H1 (cell line): ENCODE measurements around the gene IL21. TPM values are rescaled to one million over a fixed set of nuclear protein-coding genes. Genes with fewer than 3 reads are reported as not detected.

Experiments used
- ATF2 ChIP-seq: IDR thresholded peaks from 2 replicates; pipeline ENCODE4 v1.6.1; 2012; ENCODE audit warnings: low read length, inconsistent platforms
- ATF3 ChIP-seq: IDR thresholded peaks from 2 replicates; pipeline ENCODE4 v1.6.1; 2011; ENCODE audit warnings: low read depth, mild to moderate bottlenecking, low read length; ENCODE audit not compliant: insufficient read depth
- BACH1 ChIP-seq: IDR thresholded peaks from 2 replicates; pipeline ENCODE4 v1.6.1; 2012; ENCODE audit warnings: low read length, improper control_type of control experiment
- GABPA ChIP-seq: IDR thresholded peaks from 2 replicates; pipeline ENCODE4 v1.6.1; 2011; ENCODE audit warnings: mild to moderate bottlenecking, low read length, moderate library complexity, borderline replicate concordance; ENCODE audit not compliant: insufficient read depth
- JUN ChIP-seq: IDR thresholded peaks from 2 replicates; pipeline ENCODE4 v1.6.1; 2011; ENCODE audit warnings: low read depth, mild to moderate bottlenecking, improper control_type of control experiment, low read length
- POLR2A ChIP-seq, 2 experiments: IDR thresholded peaks; 1 replicate in 1 of 2; 2 replicates in 1 of 2; pipeline ENCODE4 v1.6.1; 2011; ENCODE audit warnings: low read depth in 2 of 2, low read length in 2 of 2, mild to moderate bottlenecking in 2 of 2; ENCODE audit errors: control extremely low read depth in 1 of 2
- TCF12 ChIP-seq: IDR thresholded peaks from 2 replicates; pipeline ENCODE4 v1.6.1; 2011; ENCODE audit warnings: low read depth, mild to moderate bottlenecking, low read length
- polyA plus RNA-seq, 7 experiments: library from polyadenylated mRNA; depleted of rRNA in 3 of 7; stranded (reverse) in 5 of 7; unstranded in 2 of 7; fragments of >200 nt in 5 of 7; fragments of 200-250 nt in 2 of 7; gene quantifications; 1 replicate in 5 of 7; 2 replicates in 1 of 7; 4 replicates in 1 of 7; pipeline versions ENCODE4 v1.2.1 to v1.2.3, GENCODE V29; 2011 to 2013; ENCODE audit warnings: missing spikeins in 2 of 7, mixed read lengths in 2 of 7
- total RNA-seq: library from RNA; stranded (reverse); fragmentation: NEBNext Ultra II Directional; extraction: Animal tissue kit (Norgen Biotek cat#: 25700); gene quantifications from 2 replicates; pipeline ENCODE4 v1.2.1, GENCODE V29; 2021
- TF ChIP-seq, protein P1 (sequence below): fragments of 300-600 bp; sonication (generic); IDR thresholded peaks from 2 replicates; pipeline ENCODE4 v1.7.1; 2012; ENCODE audit warnings: low read length, moderate library complexity, mild to moderate bottlenecking, inconsistent platforms; ENCODE audit not compliant: insufficient replicate concordance

Gene IL21
- total and polyA plus RNA-seq, 2 of the 8 experiments (the other 6 are each of a cell fraction or from before 2014, with no cell fraction given) = not detected

- TF ChIP-seq, protein P1, sequence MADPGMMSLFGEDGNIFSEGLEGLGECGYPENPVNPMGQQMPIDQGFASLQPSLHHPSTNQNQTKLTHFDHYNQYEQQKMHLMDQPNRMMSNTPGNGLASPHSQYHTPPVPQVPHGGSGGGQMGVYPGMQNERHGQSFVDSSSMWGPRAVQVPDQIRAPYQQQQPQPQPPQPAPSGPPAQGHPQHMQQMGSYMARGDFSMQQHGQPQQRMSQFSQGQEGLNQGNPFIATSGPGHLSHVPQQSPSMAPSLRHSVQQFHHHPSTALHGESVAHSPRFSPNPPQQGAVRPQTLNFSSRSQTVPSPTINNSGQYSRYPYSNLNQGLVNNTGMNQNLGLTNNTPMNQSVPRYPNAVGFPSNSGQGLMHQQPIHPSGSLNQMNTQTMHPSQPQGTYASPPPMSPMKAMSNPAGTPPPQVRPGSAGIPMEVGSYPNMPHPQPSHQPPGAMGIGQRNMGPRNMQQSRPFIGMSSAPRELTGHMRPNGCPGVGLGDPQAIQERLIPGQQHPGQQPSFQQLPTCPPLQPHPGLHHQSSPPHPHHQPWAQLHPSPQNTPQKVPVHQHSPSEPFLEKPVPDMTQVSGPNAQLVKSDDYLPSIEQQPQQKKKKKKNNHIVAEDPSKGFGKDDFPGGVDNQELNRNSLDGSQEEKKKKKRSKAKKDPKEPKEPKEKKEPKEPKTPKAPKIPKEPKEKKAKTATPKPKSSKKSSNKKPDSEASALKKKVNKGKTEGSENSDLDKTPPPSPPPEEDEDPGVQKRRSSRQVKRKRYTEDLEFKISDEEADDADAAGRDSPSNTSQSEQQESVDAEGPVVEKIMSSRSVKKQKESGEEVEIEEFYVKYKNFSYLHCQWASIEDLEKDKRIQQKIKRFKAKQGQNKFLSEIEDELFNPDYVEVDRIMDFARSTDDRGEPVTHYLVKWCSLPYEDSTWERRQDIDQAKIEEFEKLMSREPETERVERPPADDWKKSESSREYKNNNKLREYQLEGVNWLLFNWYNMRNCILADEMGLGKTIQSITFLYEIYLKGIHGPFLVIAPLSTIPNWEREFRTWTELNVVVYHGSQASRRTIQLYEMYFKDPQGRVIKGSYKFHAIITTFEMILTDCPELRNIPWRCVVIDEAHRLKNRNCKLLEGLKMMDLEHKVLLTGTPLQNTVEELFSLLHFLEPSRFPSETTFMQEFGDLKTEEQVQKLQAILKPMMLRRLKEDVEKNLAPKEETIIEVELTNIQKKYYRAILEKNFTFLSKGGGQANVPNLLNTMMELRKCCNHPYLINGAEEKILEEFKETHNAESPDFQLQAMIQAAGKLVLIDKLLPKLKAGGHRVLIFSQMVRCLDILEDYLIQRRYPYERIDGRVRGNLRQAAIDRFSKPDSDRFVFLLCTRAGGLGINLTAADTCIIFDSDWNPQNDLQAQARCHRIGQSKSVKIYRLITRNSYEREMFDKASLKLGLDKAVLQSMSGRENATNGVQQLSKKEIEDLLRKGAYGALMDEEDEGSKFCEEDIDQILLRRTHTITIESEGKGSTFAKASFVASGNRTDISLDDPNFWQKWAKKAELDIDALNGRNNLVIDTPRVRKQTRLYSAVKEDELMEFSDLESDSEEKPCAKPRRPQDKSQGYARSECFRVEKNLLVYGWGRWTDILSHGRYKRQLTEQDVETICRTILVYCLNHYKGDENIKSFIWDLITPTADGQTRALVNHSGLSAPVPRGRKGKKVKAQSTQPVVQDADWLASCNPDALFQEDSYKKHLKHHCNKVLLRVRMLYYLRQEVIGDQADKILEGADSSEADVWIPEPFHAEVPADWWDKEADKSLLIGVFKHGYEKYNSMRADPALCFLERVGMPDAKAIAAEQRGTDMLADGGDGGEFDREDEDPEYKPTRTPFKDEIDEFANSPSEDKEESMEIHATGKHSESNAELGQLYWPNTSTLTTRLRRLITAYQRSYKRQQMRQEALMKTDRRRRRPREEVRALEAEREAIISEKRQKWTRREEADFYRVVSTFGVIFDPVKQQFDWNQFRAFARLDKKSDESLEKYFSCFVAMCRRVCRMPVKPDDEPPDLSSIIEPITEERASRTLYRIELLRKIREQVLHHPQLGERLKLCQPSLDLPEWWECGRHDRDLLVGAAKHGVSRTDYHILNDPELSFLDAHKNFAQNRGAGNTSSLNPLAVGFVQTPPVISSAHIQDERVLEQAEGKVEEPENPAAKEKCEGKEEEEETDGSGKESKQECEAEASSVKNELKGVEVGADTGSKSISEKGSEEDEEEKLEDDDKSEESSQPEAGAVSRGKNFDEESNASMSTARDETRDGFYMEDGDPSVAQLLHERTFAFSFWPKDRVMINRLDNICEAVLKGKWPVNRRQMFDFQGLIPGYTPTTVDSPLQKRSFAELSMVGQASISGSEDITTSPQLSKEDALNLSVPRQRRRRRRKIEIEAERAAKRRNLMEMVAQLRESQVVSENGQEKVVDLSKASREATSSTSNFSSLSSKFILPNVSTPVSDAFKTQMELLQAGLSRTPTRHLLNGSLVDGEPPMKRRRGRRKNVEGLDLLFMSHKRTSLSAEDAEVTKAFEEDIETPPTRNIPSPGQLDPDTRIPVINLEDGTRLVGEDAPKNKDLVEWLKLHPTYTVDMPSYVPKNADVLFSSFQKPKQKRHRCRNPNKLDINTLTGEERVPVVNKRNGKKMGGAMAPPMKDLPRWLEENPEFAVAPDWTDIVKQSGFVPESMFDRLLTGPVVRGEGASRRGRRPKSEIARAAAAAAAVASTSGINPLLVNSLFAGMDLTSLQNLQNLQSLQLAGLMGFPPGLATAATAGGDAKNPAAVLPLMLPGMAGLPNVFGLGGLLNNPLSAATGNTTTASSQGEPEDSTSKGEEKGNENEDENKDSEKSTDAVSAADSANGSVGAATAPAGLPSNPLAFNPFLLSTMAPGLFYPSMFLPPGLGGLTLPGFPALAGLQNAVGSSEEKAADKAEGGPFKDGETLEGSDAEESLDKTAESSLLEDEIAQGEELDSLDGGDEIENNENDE = no peak
- TF ChIP-seq BACH1 (no peak), ATF3 (no peak), ATF2 (no peak), POLR2A (IDR thresholded peaks at IDR 0.05; ENCODE audit: control extremely low read depth in 1 of 2, low read depth in 2 of 2, low read length in 2 of 2) (no peak), GABPA (no peak), JUN (no peak), TCF12 (no peak)
Measured at GRCh38 chr4:122669911-122670738, 49.3 kb upstream of the IL21 start (continued).
